Calu3 (cell line): ENCODE results near the gene LAMA1. TPM values are rescaled to one million over a fixed set of nuclear protein-coding genes. Genes with fewer than 3 reads are reported as not detected.
A peak's percentile ranks its signal among the peaks of the same experiment; 100 is the strongest.

Source experiments
- Bru-seq: library from RNA; stranded (reverse); fragments of 400-500 nt; gene quantifications from one replicate; lab custom pipeline; 2021; lab: Mats Ljungman, UMichigan
- BruChase-seq, 2 experiments: library from RNA; stranded (reverse); fragments of 400-500 nt; gene quantifications; one replicate each; lab custom pipeline; 2021; lab: Mats Ljungman, UMichigan
- BruUV-seq: library from RNA; stranded (reverse); fragments of 400-500 nt; replicated peaks from 2 replicates; lab custom pipeline; 2021; lab: Mats Ljungman, UMichigan
- CTCF ChIA-PET: fragments of 300-600 bp; sonication (Branson Sonifier 250); formaldehyde crosslinking; loops from one replicate; lab custom pipeline; 2022; ENCODE audit warnings: antibody characterized with exemption; lab: Charles Lee
- DNase-seq: peaks from one replicate; pipeline ENCODE4 v3.0.0; 2022
- H3K27ac Mint-ChIP-seq: one replicate; pipeline ENCODE4 v1.8.0; 2022; ENCODE audit warnings: mixed read lengths; ENCODE audit not compliant: unreplicated experiment
- H3K27me3 Mint-ChIP-seq: one replicate; pipeline ENCODE4 v1.8.0; 2022; ENCODE audit warnings: mixed read lengths; ENCODE audit not compliant: unreplicated experiment
- H3K36me3 Mint-ChIP-seq: one replicate; pipeline ENCODE4 v1.8.0; 2022; ENCODE audit warnings: mild to moderate bottlenecking, moderate library complexity, mixed read lengths; ENCODE audit not compliant: insufficient read depth, unreplicated experiment
- H3K4me1 Mint-ChIP-seq: one replicate; pipeline ENCODE4 v1.8.0; 2022; ENCODE audit warnings: mild to moderate bottlenecking, low read depth, mixed read lengths; ENCODE audit not compliant: unreplicated experiment
- H3K4me3 Mint-ChIP-seq: one replicate; pipeline ENCODE4 v1.8.0; 2022; ENCODE audit warnings: mild to moderate bottlenecking, low read depth, moderate library complexity, mixed read lengths; ENCODE audit not compliant: unreplicated experiment
- H3K9me3 Mint-ChIP-seq: one replicate; pipeline ENCODE4 v1.8.0; 2022; ENCODE audit warnings: low read depth, mixed read lengths; ENCODE audit not compliant: unreplicated experiment
- CTCF ChIP-seq: fragments of 200-600 bp; IDR thresholded peaks from one replicate; pipeline ENCODE4 v1.8.0; 2022; ENCODE audit warnings: antibody characterized with exemption; ENCODE audit not compliant: unreplicated experiment
- intact Hi-C: fragments of 100-400 bp; cut with micrococcal nuclease; formaldehyde crosslinking; loops from one replicate; pipeline ENCODE4 v1.10.0; 2022; ENCODE audit not compliant: unreplicated experiment
- long read RNA-seq: library from polyadenylated mRNA; stranded (forward); transcript quantifications from one replicate; pipeline ENCODE4 v2.0.0, GENCODE V29; 2022
- total RNA-seq: library from RNA; stranded (reverse); gene quantifications from 2 replicates; pipeline ENCODE4 v1.2.3, GENCODE V29; 2022

LAMA1 gene
- total RNA-seq (not detected in 2 replicates), Bru-seq, nascent RNA (percentile 2 among the genes with signal in this experiment), BruChase-seq, experiment 1, labeled RNA remaining after a 6-hour chase (percentile 1 among the genes with signal in this experiment), BruChase-seq, experiment 2, labeled RNA remaining after a 2-hour chase (not detected)
- long read RNA-seq = 0 reads

- Mint-ChIP-seq H3K4me3 (peak within 1 kb of the TSS; percentile 50), H3K27ac (no peak within 1 kb of the TSS), H3K27me3 (peaks cover 20% of the 10 kb centered on the region), H3K9me3 (no peaks in the 10 kb centered on the region), H3K36me3 (no peaks in the 10 kb centered on the region), H3K4me1 (peaks cover 12% of the 10 kb centered on the region)
- no peak for DNase-seq
- CTCF ChIA-PET = no interaction called here
- intact Hi-C loops = no loop called here
- BruUV-seq = no TSS peak
- no peak for TF ChIP-seq CTCF
These were observed at the start of gene LAMA1 for GRCh38 chr18:7117390-7118355. Gene LAMA1 (minus strand): TSS chr18:7117797. CDS start chr18:7117720, 77 bp downstream.

- CTCF ChIA-PET = interaction anchor here (0.5 kb wide), 1 partner anchor 56 kb away, joined by 3 read pairs; no protein-coding TSS in a partner anchor
- intact Hi-C loops = no loop called here
- Mint-ChIP-seq H3K4me3 (no peak overlapping the region), H3K4me1 (no peaks in the 10 kb centered on the region), H3K9me3 (no peaks in the 10 kb centered on the region), H3K27ac (no peak overlapping the region), H3K36me3 (no peaks in the 10 kb centered on the region), H3K27me3 (peaks cover 57% of the 10 kb centered on the region)
- BruUV-seq = no TSS peak
- no peak for TF ChIP-seq CTCF
- no peak for DNase-seq
These were observed 48.3 kb upstream of the LAMA1 start for GRCh38 chr18:7165846-7166393.

GRCh38 chr18:7164323-7165004, 46.9 kb upstream of the LAMA1 start:
- peak; percentile 12 for DNase-seq
- Mint-ChIP-seq H3K36me3 (no peaks in the 10 kb centered on the region), H3K4me1 (no peaks in the 10 kb centered on the region), H3K27me3 (peaks cover 57% of the 10 kb centered on the region), H3K27ac (no peak overlapping the region), H3K4me3 (no peak overlapping the region), H3K9me3 (no peaks in the 10 kb centered on the region)
- no peak for TF ChIP-seq CTCF
- CTCF ChIA-PET = no interaction called here
- no TSS peak for BruUV-seq
- intact Hi-C loops = no loop called here

- Mint-ChIP-seq H3K36me3 (no peaks in the 10 kb centered on the region), H3K4me3 (no peak overlapping the region), H3K9me3 (no peaks in the 10 kb centered on the region), H3K4me1 (no peaks in the 10 kb centered on the region), H3K27ac (no peak overlapping the region), H3K27me3 (peaks cover 20% of the 10 kb centered on the region)
- TF ChIP-seq CTCF = no peak
- DNase-seq = no peak
- no TSS peak for BruUV-seq
- intact Hi-C loops = no loop called here
- CTCF ChIA-PET = no interaction called here
These were observed 40.6 kb upstream of the LAMA1 start for GRCh38 chr18:7158216-7158615.
